Kidney glomerular epithelial cell (primary cell): ENCODE data around the gene KMO.

Source experiments
- DNase-seq: peaks from one replicate; lab custom pipeline; 2025; lab: John Stamatoyannopoulos, UW

Gene KMO

DNA sequence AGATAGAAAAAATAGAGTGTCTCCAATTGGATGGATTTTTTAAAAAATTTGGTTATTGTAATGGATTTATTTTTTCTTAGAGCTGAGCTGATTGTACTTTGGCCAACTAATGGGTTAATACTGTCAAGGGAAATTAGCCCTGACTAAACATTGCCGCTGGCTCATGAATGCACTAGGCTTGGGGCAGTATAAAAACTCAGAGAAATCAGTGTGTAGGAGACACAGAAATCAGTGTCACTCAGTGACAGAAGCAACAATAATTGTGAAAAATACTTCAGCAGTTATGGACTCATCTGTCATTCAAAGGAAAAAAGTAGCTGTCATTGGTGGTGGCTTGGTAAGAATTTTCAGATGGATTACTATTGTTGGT lies at the start of gene KMO:
Gene KMO, plus strand, starts transcription at position 217 of the 370 bp plus-strand sequence. Its CDS starts 67 bp downstream, at position 284.
- DNase-seq, result peak; percentile 75

GRCh38 chr1:241482761-241483250 lies 49.4 kb upstream of the KMO start:
- DNase-seq, result peak; percentile 68

DNA sequence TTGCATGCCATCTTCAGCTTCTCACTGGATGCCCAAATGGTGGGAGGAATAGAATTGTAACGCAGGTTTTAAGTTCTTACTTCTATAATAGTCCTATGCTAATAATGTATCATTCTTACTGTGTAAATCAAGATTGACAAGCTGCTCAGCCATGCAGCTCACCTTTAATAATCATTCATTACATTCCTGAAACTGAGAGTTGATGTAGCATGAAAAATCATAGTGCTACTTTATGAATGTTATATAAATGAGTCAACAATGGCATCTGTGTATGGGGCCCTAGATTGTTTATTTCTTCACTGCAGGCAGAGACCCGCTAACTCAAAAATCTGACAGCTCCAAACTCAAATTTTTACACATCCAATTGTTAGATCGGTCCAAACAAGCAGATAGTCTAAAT lies 47.0 kb upstream of the KMO start:
- no peak for DNase-seq

- DNase-seq, result peak; percentile 16
These were observed 46.6 kb upstream of the KMO start for GRCh38 chr1:241485554-241485992.

- no peak for DNase-seq
These were observed 43.4 kb upstream of the KMO start for GRCh38 chr1:241488739-241489138.

- no peak for DNase-seq
These were observed 36.4 kb upstream of the KMO start for GRCh38 chr1:241495741-241496140.

GRCh38 chr1:241499910-241500309 lies 32.3 kb upstream of the KMO start:
- peak; percentile 13 for DNase-seq

GRCh38 chr1:241503444-241503843 lies 28.7 kb upstream of the KMO start:
- no peak for DNase-seq

DNA sequence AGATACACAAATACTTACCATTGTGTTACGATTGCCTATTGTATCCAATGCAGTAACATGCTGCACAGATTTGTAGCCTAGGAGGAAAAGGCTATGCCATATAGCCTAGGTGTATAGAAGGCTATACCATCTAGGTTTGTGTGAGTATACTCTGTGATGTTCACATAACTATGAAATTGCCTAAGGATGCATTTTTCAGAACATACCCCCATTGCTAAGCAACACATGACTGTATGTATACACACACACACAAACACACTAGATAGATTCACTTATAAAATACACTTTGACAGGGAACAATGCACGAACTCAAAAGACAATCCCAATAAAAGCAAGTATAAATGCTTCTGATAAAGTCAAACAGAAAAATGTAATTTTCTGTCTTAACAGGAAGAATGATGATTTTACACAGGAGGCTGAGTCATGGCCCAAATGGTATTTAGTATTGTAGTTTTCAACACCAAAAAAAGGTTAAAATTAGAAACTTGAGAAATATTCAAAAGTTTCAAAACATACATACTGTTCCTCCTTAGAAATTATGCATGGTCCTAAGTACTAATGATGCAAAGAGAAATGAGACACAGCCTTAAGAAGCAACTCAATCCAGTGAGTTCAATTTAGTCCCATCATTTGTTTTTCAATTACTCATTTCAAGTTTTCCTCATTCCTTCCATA lies 24.9 kb upstream of the KMO start:
- no peak for DNase-seq

- no peak for DNase-seq
These were observed 18.8 kb upstream of the KMO start for GRCh38 chr1:241513378-241513777.

GRCh38 chr1:241518476-241519307 lies 13.5 kb upstream of the KMO start:
- DNase-seq, result peak; percentile 16

- peak; percentile 99 for DNase-seq
These were observed 12.7 kb upstream of the KMO start, which contains the start of gene FH for GRCh38 chr1:241519308-241520079. Gene FH, minus strand, starts transcription at chr1:241519755. Its CDS starts 33 bp downstream, at chr1:241519722.

GRCh38 chr1:241520080-241520465 lies 12.1 kb upstream of the KMO start:
- no peak for DNase-seq

GRCh38 chr1:241521718-241522117 lies 10.5 kb upstream of the KMO start:
- no peak for DNase-seq

DNA sequence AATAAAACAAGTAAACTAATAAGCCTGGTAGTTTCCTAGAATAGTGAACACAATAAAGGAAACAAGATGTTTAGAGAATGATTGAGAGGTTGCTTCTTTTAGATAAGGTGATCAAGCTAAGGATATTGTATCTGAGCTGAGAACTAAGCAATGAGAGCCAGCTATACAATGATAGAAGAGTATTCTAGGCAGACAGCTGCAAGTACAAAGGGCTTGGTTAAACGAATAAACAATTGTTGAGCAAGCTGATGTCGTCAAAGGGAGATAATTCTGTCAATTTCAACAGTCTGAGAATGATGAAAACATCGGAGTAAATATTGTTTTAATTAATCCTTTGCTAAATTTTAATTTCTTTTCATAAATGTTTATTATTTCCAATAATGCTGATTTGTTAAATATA lies 7.2 kb upstream of the KMO start:
- no peak for DNase-seq

DNA sequence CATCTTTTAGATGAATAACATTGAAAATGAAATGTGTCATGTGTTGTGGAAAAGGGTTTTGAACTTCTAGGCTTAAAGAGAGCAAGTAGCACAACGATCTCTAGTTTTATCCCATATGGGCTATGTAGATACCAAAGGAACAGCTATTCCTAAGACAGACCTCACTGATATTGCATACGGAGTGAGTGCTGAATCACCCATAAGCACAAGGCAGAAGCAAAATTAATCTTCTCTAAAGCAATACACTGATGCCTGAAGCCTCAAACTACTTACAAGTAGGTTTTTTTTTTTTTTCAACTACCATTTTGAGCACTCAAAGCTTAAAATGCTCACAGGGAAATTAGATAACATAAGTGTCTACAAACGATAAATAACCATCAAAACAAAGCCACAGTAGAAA lies 5.0 kb upstream of the KMO start:
- DNase-seq, result no peak

GRCh38 chr1:241531195-241532161 lies 700 bp upstream of the KMO start:
- DNase-seq, result peak; percentile 91

DNA sequence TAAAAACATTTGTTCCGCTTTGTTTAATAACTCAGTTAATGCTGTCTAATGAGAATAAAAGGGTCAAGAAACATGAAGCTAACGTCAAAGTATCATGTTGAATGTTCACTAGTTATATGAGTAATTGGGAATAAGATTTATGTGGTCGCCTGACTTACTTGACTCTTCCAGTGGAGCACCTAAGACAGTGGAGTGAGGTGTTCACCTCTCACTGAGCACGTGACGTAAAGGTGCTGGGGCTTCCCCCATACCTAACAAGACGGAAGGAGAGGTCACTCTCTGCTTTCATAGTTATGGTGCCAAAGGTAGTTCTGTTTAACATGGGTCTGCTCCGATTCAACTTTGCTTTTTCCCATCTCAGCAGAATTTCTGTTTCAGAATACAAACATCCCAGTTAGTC lies 686 bp downstream of the KMO start:
- DNase-seq, result peak; percentile 29

- no peak for DNase-seq
These were observed 1.3 kb downstream of the KMO start for GRCh38 chr1:241533326-241534115.

DNA sequence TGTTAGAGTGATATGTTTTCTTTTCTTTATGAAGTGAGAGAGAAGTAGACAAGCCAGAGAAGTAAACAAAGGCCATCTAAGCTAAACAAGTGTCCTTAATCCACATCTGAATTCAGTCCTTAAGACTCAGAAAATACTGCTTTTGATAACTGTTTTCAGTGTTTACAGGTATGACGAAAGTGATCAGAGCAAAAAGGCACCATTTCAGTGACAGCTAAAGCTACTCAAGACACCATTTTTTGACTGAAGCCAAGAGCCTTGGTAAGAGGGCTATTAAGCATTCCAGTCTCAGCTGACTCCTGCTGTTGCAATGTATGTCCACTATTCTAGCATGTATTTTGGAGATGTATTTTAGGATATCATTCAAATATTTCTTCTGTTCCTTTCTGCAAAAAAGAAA lies 4.1 kb downstream of the KMO start:
- DNase-seq, result no peak
